ENCODE results near the gene IPO11.
A peak's percentile ranks its signal among the peaks of the same experiment; 100 is the strongest.

- TF ChIP-seq POLR2A (IDR thresholded peaks at IDR 0.05; ENCODE audit: low read depth, low read length) (no peak), POLR2AphosphoS5 (IDR thresholded peaks at IDR 0.05; ENCODE audit: low read depth, low read length) (no peak), TAF1 (IDR thresholded peaks at IDR 0.05; ENCODE audit: low read depth, low read length) (no peak), SPI1 (IDR thresholded peaks at IDR 0.05; ENCODE audit: low read depth, low read length) (peak; percentile 75)
Observed at GRCh38 chr5:62538017-62538942, 125.7 kb downstream of the IPO11 start.

Measured in GM12891 (cell line).